ENCODE results near the gene SEPTIN10. TPM values are rescaled to one million over a fixed set of nuclear protein-coding genes. Genes with fewer than 3 reads are reported as not detected.

The SEPTIN10 gene
- total RNA-seq, 1 donor from 2014 or later, result 107 TPM

DNA sequence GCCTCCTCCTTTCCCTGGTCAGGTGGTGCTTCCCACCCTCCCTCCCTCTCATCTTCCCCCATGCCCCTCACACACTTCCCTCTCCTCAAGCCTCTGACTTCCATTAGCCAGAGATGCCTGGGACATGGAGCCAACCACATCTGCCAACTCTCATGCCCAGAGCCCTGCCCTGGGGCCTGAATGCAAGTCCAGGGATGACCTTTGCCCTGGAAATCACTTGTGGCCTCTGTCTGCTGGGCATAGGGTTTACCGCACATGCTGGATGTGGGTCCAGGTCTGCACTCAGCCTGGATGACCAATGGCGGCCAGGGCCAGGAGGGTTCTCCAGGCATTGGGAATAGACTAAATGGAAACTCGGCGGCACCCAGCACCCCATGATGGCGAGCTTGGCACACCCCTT, 98.9 kb downstream of the SEPTIN10 start:
- TF ChIP-seq, protein P1, sequence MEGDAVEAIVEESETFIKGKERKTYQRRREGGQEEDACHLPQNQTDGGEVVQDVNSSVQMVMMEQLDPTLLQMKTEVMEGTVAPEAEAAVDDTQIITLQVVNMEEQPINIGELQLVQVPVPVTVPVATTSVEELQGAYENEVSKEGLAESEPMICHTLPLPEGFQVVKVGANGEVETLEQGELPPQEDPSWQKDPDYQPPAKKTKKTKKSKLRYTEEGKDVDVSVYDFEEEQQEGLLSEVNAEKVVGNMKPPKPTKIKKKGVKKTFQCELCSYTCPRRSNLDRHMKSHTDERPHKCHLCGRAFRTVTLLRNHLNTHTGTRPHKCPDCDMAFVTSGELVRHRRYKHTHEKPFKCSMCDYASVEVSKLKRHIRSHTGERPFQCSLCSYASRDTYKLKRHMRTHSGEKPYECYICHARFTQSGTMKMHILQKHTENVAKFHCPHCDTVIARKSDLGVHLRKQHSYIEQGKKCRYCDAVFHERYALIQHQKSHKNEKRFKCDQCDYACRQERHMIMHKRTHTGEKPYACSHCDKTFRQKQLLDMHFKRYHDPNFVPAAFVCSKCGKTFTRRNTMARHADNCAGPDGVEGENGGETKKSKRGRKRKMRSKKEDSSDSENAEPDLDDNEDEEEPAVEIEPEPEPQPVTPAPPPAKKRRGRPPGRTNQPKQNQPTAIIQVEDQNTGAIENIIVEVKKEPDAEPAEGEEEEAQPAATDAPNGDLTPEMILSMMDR (IDR thresholded peaks at IDR 0.05), result no peak
- no peak for TF ChIP-seq POLR2A (IDR thresholded peaks at IDR 0.05)
- H3K27ac ChIP-seq, result peak overlapping the region; percentile 80

DNA sequence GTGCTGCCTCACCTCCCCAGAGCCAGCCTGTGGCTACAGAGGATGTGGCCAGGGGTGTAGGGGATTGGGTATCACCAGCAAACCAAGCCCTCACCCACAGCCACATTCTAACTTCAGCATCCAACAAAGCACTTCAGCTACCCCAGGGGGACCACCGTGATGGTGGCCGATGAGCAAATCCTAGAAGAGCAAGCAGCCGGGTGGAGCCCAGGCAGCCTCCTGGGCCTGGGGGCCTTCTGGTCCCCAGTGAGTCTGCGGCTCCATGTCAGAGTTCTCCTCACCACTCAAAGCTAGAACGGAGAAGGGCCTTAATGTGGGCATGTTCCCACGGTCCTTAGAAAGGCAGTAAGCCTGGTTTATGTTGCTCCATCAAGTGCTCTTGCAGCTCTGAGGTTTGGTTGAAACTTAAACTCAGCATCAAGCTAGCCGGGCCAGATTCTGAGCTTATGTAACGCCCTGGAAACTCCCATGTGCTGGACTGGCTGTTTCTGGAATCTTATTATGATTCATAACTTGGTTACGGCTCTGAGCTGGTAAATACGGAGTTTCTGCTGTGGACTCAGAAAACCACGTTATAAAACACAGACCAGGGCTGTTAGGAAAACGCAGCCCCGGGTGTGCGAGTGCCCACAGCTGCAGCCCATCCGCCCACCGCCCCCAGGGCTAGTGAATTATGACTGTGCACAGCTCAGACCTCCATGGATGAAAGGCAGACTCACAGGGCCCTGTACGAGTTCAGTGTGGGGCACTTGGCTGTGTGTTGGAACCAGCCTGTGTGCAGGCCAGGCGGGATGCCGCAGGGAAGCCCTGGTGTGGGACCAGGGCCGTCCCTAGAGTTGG, 99.8 kb downstream of the SEPTIN10 start:
- H3K4me1 ChIP-seq, result peaks cover 34% of the 10 kb centered on the region

More for the DNA sequence above, 98.9 kb downstream of the SEPTIN10 start:
- Histone ChIP-seq H3K36me3 (no peaks in the 10 kb centered on the region), H3K9me3 (no peaks in the 10 kb centered on the region), H3K4me1 (peaks cover 34% of the 10 kb centered on the region), H3K27me3 (no peaks in the 10 kb centered on the region), H3K4me3 (no peak overlapping the region)
- intact Hi-C loops (cut with DNase I), result no loop called here
- no peak for DNase-seq (ENCODE audit: extremely low spot score in 2 of 2)

DNA sequence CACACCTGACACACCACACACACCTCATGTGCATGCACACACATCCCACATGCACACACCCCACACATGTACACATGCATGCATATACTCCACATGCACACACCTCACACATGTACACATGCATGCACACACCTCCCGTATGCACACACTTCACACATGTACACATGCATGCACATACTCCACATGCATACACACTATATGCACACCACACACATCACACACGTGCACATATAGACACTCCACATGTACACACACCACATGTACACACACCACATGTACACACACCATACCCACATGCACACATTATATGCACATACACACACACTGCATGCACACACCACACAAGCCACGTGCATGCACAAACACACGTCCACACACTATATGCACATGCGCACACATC, 100.5 kb downstream of the SEPTIN10 start:
- no peaks in the 10 kb centered on the region for H3K9me3 ChIP-seq
- TF ChIP-seq, protein P1 (IDR thresholded peaks at IDR 0.05), result no peak
- TF ChIP-seq POLR2AphosphoS5 (IDR thresholded peaks at IDR 0.05; ENCODE audit: insufficient read depth in 1 of 2, low read depth in 1 of 2) (no peak), POLR2A (IDR thresholded peaks at IDR 0.05) (no peak)
- no peaks in the 10 kb centered on the region for H3K36me3 ChIP-seq
- intact Hi-C loops (cut with DNase I), result no loop called here
- no peak for DNase-seq (ENCODE audit: extremely low spot score in 2 of 2)
- H3K4me1 ChIP-seq, result peaks cover 34% of the 10 kb centered on the region
- no peak overlapping the region for H3K4me3 ChIP-seq
- no peaks in the 10 kb centered on the region for H3K27me3 ChIP-seq
- H3K27ac ChIP-seq, result peak overlapping the region; percentile 80

More for the DNA sequence above, 99.8 kb downstream of the SEPTIN10 start:
- no peaks in the 10 kb centered on the region for H3K27me3 ChIP-seq
- TF ChIP-seq POLR2AphosphoS5 (IDR thresholded peaks at IDR 0.05; ENCODE audit: insufficient read depth in 1 of 2, low read depth in 1 of 2), result peak; percentile 47 to 77
- TF ChIP-seq, protein P1 (IDR thresholded peaks at IDR 0.05), result no peak
- TF ChIP-seq POLR2A (IDR thresholded peaks at IDR 0.05), result no peak
- intact Hi-C loops (cut with DNase I), result no loop called here
- H3K27ac ChIP-seq, result peak overlapping the region; percentile 80
- DNase-seq (ENCODE audit: extremely low spot score in 2 of 2), result no peak
- H3K9me3 ChIP-seq, result no peaks in the 10 kb centered on the region
- no peaks in the 10 kb centered on the region for H3K36me3 ChIP-seq
- no peak overlapping the region for H3K4me3 ChIP-seq

DNA sequence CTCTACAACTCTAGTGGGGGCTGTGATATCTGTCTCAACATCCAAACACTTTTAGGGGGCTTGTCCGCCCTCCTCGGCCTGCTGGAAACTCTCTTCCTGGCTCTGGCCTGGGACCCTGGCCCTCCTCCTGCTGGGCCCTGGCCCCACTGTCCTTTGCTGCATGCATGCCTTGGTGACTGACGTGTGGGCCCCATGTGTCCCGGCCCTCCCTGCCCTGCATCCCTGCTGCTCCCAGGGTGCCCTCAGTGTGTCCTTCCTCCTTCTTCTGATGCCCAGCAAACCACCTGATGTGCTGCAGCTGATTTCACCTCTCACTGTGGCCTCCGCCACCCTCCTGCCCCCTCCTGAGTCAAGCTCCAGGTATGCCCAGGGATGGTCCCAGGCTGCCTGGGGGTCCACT, 101.7 kb downstream of the SEPTIN10 start:
- H3K36me3 ChIP-seq, result no peaks in the 10 kb centered on the region
- H3K4me3 ChIP-seq, result no peak overlapping the region
- H3K4me1 ChIP-seq, result peaks cover 27% of the 10 kb centered on the region
- H3K27me3 ChIP-seq, result no peaks in the 10 kb centered on the region
- no peaks in the 10 kb centered on the region for H3K9me3 ChIP-seq
- TF ChIP-seq POLR2A (IDR thresholded peaks at IDR 0.05) (no peak), POLR2AphosphoS5 (IDR thresholded peaks at IDR 0.05; ENCODE audit: insufficient read depth in 1 of 2, low read depth in 1 of 2) (no peak)
- TF ChIP-seq, protein P1 (IDR thresholded peaks at IDR 0.05), result no peak
- no peak for DNase-seq (ENCODE audit: extremely low spot score in 2 of 2)
- intact Hi-C loops (cut with DNase I), result no loop called here
- no peak overlapping the region for H3K27ac ChIP-seq

DNA sequence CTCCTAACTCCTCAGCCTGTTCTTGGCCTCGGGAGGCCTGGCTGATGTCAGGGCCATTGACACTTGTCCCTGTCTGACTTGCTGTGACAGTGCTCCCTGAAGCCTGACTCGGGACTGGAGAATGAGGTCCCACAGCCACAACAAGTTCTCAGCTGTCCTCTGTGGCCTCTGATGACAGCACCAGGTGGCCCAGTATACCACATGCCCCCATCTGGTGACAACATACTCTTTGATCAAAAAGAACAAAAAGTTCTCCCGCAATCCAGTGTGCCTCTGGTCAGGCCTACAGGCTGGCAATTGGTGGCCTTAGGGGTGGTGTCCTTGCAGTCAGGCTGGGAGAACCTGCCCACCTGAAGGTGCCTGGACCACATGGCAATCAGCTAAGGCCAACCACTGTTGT, 102.6 kb downstream of the SEPTIN10 start:
- Histone ChIP-seq H3K27ac (no peak overlapping the region), H3K4me1 (peaks cover 25% of the 10 kb centered on the region), H3K4me3 (no peak overlapping the region), H3K27me3 (no peaks in the 10 kb centered on the region), H3K36me3 (no peaks in the 10 kb centered on the region), H3K9me3 (no peaks in the 10 kb centered on the region)
- intact Hi-C loops (cut with DNase I), result no loop called here
- no peak for TF ChIP-seq POLR2A (IDR thresholded peaks at IDR 0.05)
- TF ChIP-seq, protein P1 (IDR thresholded peaks at IDR 0.05), result no peak
- TF ChIP-seq POLR2AphosphoS5 (IDR thresholded peaks at IDR 0.05; ENCODE audit: insufficient read depth in 1 of 2, low read depth in 1 of 2), result no peak
- no peak for DNase-seq (ENCODE audit: extremely low spot score in 2 of 2)

Data from vagina (tissue), 2 donors.